ENCODE measurements around the gene HOMER3.
"Not testable (repeated sequence)": the region's sequence is repeated elsewhere in the genome, so short reads cannot be mapped to it uniquely, and the experiment has no call there.

Gene HOMER3

DNA sequence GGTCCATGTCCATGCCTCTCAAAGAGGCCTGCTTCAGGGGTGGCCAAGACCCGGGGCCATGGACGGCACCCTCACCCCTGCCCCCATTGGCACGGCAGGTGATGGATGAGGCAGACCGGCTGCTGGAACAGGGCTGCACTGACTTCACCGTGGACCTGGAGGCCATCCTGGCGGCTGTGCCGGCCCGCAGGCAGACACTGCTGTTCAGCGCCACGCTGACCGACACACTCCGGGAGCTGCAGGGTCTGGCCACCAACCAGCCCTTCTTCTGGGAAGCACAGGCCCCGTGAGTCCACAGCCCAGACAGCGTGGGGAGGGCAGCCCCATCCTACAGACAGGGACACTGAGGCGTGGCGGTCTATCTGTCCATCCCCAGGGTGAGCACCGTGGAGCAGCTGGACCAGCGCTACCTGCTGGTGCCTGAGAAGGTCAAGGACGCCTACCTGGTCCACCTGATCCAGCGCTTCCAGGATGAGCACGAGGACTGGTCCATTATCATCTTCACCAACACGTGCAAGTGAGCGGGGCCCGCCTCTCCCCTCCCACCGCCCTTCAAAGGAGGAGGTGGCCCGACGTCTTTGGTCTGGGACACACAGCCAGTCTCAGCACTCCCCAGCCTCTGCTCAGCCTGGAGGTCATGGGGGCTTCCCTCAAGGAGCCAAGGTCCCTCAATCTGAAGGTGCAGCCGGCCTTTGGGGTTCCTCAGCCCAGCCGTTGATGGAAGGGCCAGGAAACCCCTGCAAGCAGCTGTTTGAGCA, 18.6 kb downstream of the HOMER3 start:
- DNase-seq: no peak

DNA sequence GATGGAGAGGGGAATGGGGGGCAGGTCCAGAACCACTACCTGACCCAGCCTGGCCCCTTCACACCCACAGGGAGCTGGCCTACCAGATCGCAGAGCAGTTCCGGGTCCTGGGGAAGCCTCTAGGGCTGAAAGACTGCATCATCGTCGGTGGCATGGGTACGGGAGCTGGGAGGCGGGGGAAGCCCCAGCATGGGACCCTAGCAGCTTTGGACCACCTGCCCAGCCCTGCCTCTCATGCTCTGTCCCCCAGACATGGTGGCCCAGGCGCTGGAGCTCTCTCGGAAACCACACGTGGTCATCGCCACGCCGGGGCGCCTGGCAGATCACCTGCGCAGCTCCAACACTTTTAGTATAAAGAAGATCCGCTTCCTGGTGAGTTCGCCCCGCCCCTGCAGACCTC, 19.4 kb downstream of the HOMER3 start:
- DNase-seq: no peak

DNA sequence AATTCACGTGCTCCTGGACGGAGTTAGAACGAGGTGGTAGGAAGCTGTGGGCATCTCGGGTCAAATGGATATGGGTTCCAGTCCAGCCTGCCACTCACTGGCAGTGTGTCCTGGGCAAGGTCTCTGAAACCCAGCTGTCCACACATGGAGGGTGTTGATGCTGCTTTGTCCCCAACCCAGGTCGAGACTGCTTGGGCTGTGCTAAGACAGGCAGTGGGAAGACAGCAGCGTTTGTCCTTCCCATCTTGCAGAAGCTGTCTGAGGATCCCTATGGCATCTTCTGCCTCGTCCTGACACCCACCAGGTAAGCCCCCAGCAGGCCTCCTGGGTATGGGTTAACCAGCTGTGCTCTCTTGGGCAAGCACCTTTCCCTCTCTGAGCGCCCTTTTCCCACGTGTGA, 20.6 kb downstream of the HOMER3 start:
- no peak for DNase-seq

DNA sequence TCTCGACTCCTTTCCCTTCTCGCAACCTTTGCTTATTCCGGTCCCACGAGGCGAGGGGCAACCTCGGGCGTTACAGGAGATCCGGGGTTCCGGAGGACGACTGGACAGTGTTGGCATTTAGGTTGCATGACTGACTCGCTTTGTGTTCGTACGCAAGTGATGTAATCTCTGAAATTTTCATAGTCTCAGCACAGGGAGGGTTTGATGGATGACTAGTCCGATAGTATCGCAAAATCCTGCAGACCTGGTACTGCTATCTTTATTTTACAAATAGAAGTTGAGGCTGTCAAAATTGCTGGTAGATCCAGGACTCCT, 21.2 kb downstream of the HOMER3 start:
- no peak for DNase-seq

DNA sequence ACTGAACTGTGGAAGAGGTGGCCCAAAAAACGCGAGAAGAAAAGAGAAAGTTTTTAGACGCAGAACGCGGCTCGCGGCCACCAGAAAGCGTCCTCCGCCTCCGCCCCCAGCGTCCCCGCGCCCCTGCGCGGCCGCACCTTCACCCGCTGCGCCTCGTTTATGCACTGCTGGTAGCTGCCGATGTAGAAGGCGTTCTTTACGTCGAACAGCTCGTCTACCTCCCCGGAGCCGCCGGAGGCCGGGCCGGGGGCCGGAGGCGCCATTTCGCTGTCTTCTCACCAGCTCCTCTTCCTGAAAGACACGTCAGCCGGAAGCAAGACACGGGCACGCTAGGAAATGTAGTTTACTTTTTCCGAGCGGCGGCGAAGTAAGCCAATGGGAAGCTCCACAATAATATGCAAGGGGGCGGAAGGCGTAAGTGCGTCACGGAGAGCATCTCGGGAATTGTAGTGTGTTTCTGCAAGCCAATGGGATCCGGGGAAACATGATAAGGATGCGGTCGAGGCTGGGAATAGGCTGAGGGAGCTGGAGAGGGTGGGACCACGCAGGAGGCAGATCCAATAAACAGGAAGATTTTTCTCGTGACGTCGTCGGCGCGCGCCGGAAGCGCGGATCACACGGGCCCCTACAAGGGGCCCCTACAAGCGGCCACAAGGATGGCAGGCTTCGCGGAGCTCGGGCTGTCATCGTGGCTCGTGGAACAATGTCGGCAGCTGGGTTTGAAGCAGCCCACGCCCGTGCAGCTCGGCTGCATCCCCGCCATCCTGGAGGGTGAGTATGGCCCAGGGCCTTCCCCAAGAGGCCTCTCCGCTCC, 21.7 kb downstream of the HOMER3 start, which contains the start of the genes COPE and DDX49:
TSS of gene COPE (minus strand) at position 302 of the 814 bp plus-strand sequence. CDS start at position 263, 39 bp downstream.
TSS of gene DDX49 (plus strand) at position 630 of the 814 bp plus-strand sequence. CDS start at position 657, 27 bp downstream.
- peak; percentile 96 for DNase-seq

DNA sequence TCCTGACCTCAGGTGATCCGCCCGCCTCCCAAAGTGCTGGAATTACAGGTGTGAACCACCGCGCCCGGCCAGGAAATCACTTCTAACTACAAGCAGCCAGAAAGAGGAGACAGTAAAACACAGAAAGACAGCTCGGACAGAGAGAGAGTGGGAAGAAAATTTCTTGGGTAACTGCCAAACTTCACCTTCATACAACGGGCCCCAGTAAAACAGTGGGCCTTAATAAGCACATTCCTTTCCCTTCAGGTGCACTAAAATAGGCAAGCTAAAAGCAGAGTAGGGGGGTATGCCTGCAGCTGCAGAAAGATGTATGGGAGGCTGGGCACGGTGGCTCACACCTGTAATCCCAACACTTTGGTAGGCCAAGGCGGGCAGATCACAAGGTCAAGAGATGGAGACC, 23.4 kb downstream of the HOMER3 start:
- DNase-seq: not testable (repeated sequence)

DNA sequence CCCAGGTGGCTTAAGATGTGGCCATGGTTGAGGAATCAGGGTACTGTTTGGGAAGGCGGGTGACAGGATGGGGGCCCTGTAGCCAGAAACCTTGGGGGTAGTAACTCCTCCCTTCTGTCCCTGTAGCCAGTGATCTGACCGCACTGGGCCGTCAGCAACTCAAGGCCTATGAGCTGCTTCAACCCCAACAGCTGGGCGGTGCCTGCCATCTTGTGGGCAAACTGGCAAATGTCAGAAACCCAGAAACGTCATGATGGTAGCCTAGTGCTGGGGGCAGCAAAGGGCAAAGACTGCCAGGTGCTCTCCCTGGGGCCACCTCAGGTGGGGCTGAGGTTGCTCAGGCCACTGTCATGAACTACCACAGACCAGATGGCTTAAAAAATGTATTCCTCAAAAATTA, 25.4 kb downstream of the HOMER3 start:
- no peak for DNase-seq

DNA sequence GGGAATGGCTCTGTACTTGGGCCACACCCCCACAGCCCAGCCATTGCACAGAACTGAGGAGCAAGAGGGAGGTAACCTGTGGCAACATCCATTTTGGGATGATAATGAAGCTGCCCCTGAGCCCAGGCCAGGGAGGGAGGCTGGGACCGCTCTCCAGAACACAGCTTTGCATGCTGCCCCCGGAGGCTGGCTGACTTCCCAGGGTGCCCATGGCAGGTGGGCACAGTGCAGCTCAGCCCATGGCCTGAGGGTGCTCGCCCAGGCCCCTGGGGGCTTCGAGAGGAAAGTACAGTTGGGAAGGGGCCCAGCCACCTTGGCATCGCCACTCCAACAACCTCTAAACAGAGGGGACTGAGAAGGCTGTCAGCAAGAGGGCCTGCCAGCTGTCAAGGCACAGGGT, 27.6 kb downstream of the HOMER3 start:
- DNase-seq: no peak

DNA sequence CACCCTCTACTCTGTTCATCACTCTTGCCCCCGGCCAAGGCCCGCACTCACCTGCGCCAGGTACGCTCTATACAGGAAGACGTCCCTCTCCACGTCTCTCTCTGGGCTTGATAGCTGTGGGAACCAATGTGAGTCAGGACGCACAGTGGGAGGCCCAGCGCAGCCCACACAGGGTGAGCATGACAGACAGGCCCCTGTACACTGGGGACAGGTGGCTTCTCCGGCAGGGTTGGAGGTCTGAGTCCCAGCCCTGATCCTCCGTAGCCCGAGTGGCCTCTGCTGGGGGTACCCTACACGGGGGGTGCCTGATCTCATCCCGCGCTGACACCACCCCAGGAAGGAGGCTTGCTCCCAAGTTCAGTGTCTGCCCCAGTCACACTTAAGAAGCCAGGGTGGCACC, 28.1 kb downstream of the HOMER3 start:
- no peak for DNase-seq

DNA sequence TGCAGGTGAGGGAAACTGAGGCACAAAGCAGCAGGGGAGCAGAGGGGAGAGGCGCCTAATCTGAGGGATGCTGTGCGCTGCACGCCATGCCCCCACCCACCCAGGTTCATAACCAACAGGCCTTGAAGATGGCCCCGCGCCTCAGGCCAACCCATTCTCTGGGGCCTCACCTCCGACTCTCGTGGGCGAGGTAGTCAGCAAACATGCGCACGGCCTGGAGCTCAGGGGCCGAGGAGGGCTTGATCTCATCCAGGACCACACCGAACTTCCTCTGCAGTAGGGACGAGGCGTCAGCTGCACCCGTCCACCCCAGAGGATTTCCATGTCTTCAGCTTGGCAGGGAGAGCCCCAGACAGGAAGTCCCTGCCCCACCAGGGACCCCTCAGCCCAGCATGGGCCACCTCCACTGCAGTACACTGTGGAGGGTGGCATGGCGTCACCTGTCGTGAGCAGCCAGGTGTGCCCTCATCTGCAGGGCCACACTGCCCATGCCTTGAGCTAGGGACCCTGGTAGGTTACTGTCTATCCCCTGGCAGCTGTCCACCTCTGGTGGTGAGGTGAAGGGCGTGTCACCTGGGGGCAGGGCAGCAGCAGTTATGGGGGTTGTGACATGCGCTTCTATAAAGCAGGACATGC, 30.1 kb downstream of the HOMER3 start:
- DNase-seq: no peak

DNA sequence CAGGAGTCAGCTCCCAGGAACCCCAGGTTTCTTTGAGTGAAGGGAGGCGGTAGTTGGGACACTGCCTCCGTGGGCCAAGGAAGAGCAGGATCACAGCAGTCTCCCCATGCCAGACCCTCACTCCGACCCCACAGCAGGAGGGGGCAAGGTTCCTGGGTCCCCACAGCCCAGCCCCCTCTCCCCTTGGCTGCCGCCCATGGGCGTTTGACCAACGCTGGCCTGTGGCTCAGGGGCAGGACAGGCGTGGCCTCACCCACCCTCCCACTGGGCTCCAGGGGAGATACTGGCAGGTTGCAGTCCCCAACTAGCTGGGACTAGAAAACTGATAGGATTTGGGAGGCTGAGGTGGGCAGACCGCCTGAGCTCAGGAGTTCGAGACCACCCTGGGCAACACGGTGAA, 31.0 kb downstream of the HOMER3 start:
- no peak for DNase-seq

DNA sequence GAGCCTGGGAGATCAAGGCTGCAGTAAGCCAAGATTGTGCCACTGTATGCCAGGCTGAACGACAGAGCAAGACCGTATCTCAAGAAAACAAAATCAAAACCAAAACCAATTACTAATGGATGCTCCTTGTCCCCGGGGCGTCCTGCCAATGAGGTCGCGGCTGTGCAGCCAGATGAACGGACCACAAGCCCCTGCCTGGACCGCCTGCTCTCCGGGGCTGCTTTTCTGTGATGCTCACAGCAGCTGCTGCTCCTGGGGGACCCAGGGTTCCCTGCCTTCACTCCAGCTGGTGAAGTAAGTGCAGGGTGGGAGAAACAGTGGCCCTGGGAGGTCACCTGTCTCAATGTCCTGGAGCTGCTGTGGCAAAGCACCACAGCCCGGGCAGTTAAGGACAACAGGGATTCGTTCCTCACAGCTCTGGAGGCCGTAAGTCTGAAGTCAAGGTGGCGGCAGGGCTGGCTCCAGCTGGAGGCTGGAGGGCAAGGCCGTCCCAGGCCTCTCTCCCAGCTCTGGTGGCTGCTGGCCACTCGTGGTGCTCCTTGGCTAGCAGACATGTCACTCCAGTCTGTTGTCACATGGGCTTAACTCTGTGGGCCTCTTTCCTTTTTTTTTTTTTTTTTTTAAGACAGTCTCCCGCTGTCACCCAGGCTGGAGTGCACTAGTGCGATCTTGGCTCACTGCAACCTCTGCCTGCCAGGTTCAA, 31.9 kb downstream of the HOMER3 start:
- no peak for DNase-seq

DNA sequence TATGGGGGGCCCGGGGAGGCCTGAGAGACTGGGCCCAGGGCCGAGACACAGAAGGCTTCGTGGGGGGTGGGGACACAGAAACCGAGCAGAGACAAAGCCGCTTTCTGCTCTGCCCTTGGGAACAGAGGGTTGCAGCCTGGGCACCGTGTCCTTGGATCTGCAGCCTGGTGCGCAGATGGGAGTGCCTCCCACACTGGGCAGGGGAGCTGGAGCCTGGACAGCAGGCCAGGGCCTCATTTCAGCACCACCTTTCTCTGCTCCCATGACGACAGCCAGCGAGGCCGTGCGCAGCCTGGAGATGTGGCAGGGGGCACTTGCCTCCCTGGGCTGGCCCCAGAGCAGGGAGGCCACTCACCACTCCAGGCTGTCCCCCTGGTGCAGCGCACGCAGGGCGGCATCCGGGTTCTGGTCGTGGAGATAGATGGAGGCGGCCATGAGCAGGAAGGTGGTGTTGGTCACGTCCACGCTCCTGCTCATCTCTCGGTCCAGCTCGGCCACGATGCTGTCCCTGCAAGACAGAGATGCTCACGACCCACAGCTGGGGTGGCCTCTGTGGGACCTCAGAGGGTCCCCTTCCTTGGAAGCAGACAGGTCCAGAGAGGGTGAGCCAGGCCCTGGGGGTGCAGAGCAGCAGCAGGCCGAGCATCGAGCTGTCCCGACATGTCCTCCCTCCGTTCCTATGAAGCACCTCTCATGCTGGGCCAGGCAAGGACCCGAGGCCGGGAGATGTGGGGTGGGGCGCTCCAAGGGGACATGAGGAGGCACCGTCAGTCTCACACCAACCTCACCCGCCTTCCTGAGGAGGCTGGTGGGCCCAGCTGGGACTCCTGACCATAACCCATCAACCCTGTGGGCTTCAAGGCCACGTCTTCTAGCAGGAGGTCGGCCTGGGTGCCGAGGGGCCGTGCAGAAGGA, 34.2 kb downstream of the HOMER3 start:
- no peak for DNase-seq

DNA sequence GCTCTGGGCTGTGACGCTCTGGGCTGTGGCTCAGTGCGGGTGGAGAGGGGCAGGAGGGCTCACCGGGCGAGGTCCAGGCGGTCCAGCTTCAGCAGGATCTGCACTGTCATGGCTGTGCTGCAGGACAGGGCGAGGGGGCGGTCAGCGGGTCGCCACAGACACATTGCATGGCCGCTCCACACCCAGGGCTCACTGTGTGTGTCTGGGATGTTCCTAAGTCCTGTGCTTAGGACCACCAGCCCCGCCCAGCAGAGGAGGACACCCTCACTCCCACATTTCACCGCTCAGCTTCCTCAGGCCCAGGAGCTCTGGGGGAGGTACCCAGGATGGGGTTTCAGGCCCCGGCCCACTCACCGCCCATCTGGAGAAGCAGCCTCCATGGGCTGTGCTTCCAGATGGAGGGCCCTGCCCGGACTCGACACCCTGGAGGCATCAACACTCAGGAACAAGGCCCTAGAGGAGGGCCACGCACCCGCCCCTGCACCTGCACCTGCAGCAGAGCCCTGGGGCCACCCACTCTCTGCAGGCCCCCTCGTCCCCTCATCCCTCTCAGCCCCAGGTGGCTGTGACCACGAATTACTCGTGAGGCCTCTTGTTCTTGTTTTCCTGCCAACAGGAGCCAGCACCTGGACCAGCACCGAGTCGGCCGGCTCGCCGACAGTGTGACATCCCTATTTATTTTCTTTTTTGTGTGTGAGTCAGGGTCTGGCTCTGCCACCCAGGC, 35.3 kb downstream of the HOMER3 start:
- DNase-seq: no peak

DNA sequence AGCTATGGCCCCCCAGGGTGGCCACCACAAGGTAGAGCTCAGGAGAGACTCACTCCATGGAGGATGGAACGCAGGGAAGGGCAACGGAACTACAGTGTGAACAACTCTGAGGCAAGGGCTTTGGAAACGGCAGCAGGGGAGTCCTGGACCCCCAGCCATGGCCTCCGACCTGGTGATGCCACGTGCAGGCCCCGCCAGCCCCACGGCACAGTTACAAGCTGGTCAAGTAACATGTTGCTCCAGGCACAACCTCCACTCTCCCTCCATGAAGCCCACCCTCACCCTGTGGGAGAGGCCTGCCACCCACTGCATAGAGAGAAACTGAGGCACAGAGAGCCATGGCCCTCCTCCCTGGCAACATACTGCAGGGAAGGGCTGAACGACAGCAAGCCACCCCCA, 36.0 kb downstream of the HOMER3 start:
- DNase-seq: no peak

DNA sequence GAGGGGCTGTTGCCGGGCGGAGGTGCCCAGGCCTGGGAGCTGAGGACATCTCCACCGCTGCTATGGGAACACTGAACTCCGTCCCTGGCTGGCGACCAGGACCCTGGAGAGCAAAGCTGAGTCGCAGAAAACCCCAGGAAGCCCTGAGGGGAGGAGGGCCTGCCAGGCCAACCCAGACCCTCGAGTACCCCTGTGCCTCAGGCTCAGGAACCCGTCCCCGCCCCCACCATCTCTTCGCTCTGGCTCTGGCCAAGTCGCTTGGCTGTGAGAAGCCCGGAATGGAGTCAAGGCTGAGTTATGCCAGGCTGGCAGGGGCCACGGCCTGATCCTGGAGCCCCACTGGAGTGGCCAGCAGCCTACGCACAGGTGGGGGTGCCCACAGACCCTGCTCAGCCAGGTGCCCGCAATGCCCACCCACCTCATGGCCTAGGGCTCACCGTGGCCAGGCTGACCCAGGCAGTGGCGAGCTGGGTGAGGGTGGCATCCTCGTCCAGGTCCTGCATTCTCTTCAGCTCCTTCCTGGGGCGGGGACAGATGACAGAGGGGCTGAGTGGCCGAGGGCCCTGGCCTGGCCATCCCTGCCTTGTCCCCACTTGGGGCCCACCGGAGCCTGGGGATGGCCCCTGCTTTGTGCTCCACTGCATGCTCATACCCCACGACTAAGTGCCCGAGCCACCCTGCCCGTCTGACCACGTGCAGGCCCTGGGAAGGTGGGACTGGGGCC, 36.5 kb downstream of the HOMER3 start:
- DNase-seq: no peak

DNA sequence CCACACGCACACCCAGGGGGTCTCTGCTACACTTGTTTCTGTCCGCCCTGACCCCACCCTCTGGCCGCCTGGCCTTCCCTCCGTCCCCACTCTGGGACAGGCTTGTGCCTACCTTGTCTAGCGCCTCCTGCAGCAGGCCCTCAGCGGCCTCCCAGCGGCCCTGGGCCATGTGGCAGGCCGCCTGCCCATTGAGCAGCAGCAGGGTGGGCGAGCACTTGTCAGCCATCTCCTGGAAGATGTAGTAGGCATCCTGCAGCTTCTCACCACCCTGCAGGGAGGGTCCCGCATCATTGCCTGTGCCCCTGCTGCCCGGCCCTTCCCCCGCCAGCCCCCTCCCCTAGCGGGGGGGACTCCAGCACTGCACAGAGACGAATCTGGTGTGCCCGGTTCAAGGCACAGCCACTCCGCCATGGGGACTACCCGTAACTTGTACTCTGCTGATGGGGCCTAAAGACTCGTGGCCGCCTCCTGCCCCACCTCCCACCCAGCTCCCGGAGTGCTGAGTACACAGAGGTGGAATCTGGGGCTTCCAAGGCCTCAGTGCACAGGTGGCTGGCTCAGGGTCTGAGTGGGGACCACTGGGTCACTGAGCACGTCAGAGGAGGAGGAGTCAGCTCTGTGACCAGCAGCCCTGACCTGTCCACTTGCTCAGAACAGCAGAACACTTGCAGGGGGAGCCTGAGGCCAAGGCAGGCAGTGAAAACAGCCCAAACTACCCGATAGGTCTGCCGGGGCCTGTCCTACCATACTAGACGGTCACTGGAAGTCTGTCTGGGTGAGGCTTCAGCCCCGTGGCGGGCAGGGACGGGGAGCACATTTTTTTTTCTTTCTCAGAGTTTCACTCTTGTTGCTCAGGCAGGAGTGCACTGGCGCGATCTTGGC, 37.6 kb downstream of the HOMER3 start:
- no peak for DNase-seq

DNA sequence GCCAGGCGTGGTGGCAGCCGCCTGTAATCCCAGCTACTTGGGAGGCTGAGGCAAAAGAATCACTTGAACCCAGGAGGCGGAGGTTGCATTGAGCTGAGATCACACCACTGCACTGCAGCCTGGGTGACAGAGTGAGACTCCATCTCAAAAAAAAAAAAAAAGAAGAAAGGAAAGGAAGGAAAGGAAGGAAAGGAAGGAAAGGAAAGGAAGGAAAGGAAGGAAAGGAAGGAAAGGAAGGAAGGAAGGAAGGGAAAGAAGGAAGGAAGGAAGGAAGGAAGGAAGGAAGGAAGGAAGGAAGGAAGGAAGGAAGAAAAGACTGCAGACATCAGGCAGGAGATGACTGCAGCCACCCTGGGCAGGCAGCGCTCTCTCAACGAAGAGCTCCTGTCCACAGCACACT, 38.5 kb downstream of the HOMER3 start:
- not testable (repeated sequence) for DNase-seq

DNA sequence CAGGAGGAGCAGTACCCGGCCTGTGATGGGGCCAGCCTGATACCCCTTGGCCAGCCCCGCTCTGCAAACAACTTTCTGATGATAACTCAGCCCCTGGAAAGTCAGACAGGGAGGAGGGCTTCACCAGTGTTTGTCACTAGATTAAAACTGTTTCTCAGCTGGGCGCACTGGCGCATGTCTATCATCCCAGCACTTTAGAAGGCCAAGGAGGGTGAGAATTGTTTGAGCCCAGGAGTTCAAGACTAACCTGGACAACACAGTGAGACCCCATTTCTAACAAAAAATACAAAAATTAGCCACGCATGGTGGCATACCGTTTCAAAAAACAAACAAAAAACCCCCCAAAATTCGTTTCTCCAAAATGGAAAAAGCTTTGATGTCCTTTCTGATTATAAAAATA, 39.5 kb downstream of the HOMER3 start:
- DNase-seq: no peak

Measured in NCI-H748 treated with DMSO at 0.1 percent for 48 hours (cell line).